GM12878 (cell line): Measurements from ENCODE around the gene KRT82. TPM values are rescaled to one million over a fixed set of nuclear protein-coding genes. Genes with fewer than 3 reads are reported as not detected.

Source experiments
- ATAC-seq: fragments of 200-7000 bp; cut with Tn5 transposase; 3 replicates; pipeline ENCODE4 v1.9.1; 2020; ENCODE audit warnings: mild to moderate bottlenecking, moderate library complexity
- BruUV-seq: library from RNA; stranded (reverse); fragments of 400-500 nt; replicated peaks from 2 replicates; lab custom pipeline; 2021; lab: Mats Ljungman, UMichigan
- CTCF ChIA-PET: fragments of 300-600 bp; sonication (Branson Sonifier 250); formaldehyde crosslinking; extraction: SDS; loops from one replicate; lab custom pipeline; 2021; ENCODE audit warnings: inconsistent platforms; lab: Yijun Ruan, JAX
- POLR2A ChIA-PET: fragments of 350-600 bp; formaldehyde crosslinking; extraction: SDS; loops from one replicate; lab custom pipeline; 2021; ENCODE audit warnings: inconsistent platforms; lab: Charles Lee
- RAD21 ChIA-PET: fragments of 300-600 bp; sonication (Branson Sonifier 250); formaldehyde crosslinking; loops from one replicate; lab custom pipeline; 2023; ENCODE audit warnings: antibody characterized with exemption; ENCODE audit not compliant: unreplicated experiment; lab: Charles Lee
- SMC1A ChIA-PET: fragments of 300-600 bp; sonication (Branson Sonifier 250); formaldehyde crosslinking; loops from one replicate; lab custom pipeline; 2023; ENCODE audit not compliant: unreplicated experiment, uncharacterized antibody; lab: Charles Lee
- DNase-seq: peaks from one replicate; pipeline ENCODE4 v3.0.0-alpha.2; 2011; ENCODE audit warnings: low read depth, low spot score
- FAIRE-seq: peaks from 3 replicates; lab custom pipeline; 2011; peaks lifted over from hg19 to GRCh38; lab: Jason Lieb, UNC
- H2AFZ ChIP-seq: 2 replicates; pipeline ENCODE4 v1.6.0; 2011; ENCODE audit warnings: low read depth, low read length, control low read depth; ENCODE audit not compliant: control insufficient read depth
- H3K27ac ChIP-seq: 2 replicates; pipeline ENCODE4 v1.5.1; 2011; ENCODE audit warnings: control low read depth; ENCODE audit not compliant: control insufficient read depth, insufficient read depth
- H3K27me3 ChIP-seq, 2 experiments: replicated peaks in 1 of 2; 2 replicates each; pipeline versions ENCODE4 v1.6.0 to v1.6.1; 2011; ENCODE audit warnings: low read length in 1 of 2; ENCODE audit not compliant: control insufficient read depth in 2 of 2, insufficient read depth in 2 of 2
- H3K36me3 ChIP-seq, 2 experiments: 2 replicates each; pipeline ENCODE4 v1.5.1; 2011; ENCODE audit warnings: low read length in 1 of 2; ENCODE audit not compliant: control insufficient read depth in 2 of 2, insufficient read depth in 2 of 2
- H3K4me1 ChIP-seq: 2 replicates; pipeline ENCODE4 v1.6.1; 2011; ENCODE audit warnings: mild to moderate bottlenecking, low read length, moderate library complexity, mixed read lengths; ENCODE audit not compliant: control insufficient read depth, insufficient read depth
- H3K4me2 ChIP-seq: 2 replicates; pipeline ENCODE4 v1.6.0; 2011; ENCODE audit warnings: control low read depth; ENCODE audit not compliant: control insufficient read depth, insufficient read depth
- H3K4me3 ChIP-seq: fragments of 200-600 bp; sonication (generic); 2 replicates; pipeline ENCODE4 v1.5.1; 2016
- H3K79me2 ChIP-seq: 2 replicates; pipeline ENCODE4 v1.6.0; 2011; ENCODE audit warnings: low read length; ENCODE audit not compliant: control insufficient read depth, insufficient read depth
- H3K9ac ChIP-seq: 2 replicates; pipeline ENCODE4 v1.8.0; 2011; ENCODE audit warnings: low read length, control low read depth, mixed read lengths; ENCODE audit not compliant: control insufficient read depth, insufficient read depth
- H3K9me3 ChIP-seq: replicated peaks from 3 replicates; pipeline ENCODE4 v1.5.1; 2011; ENCODE audit warnings: mild to moderate bottlenecking, low read length; ENCODE audit not compliant: control insufficient read depth, insufficient read depth
- H4K20me1 ChIP-seq: 2 replicates; pipeline ENCODE4 v1.6.0; 2011; ENCODE audit not compliant: control insufficient read depth, insufficient read depth
- FOXK2 ChIP-seq: fragments of 450-650 bp; IDR thresholded peaks from 2 replicates; pipeline ENCODE4 v1.6.1; 2017; ENCODE audit warnings: mild to moderate bottlenecking, moderate library complexity
- GABPA ChIP-seq: IDR thresholded peaks from 2 replicates; pipeline ENCODE4 v1.6.1; 2014; ENCODE audit warnings: antibody characterized with exemption, low read depth, mild to moderate bottlenecking, inconsistent platforms
- MEF2A ChIP-seq: IDR thresholded peaks from 2 replicates; pipeline ENCODE4 v1.6.1; 2011; ENCODE audit warnings: low read depth, mild to moderate bottlenecking, low read length, moderate library complexity; ENCODE audit not compliant: insufficient read depth
- PAX5 ChIP-seq: IDR thresholded peaks from 2 replicates; pipeline ENCODE4 v1.6.1; 2011; ENCODE audit warnings: low read depth, low read length, borderline replicate concordance
- POLR2AphosphoS5 ChIP-seq: IDR thresholded peaks from 2 replicates; pipeline ENCODE4 v1.6.1; 2011; ENCODE audit warnings: mild to moderate bottlenecking, low read length, inconsistent platforms
- RAD21 ChIP-seq: IDR thresholded peaks from 2 replicates; pipeline ENCODE4 v1.6.1; 2011; ENCODE audit warnings: mild to moderate bottlenecking, low read depth, low read length, moderate library complexity; ENCODE audit not compliant: insufficient read depth
- SMC3 ChIP-seq: IDR thresholded peaks from 2 replicates; pipeline ENCODE4 v1.6.1; 2011; ENCODE audit warnings: low read length, improper control_type of control experiment, borderline replicate concordance
- STAT3 ChIP-seq: IDR thresholded peaks from 2 replicates; pipeline ENCODE4 v1.6.1; 2011; ENCODE audit warnings: low read depth, low read length, improper control_type of control experiment
- ZNF217 ChIP-seq: fragments of 450-650 bp; IDR thresholded peaks from 2 replicates; pipeline ENCODE4 v1.6.1; 2017; ENCODE audit warnings: antibody characterized with exemption, mild to moderate bottlenecking
- WGBS: methylation state at CpG from one replicate; pipeline ENCODE4 v1.1.6; 2016; ENCODE audit warnings: low lambda C conversion rate; ENCODE audit not compliant: insufficient replicate concordance, insufficient coverage; ENCODE audit errors: missing lambda C conversion rate; 5-methylcytosine and 5-hydroxymethylcytosine counted together
- in situ Hi-C: fragments of 300-500 bp; cut with MboI; formaldehyde crosslinking; loops from 9 replicates; pipeline ENCODE4 v1.14.3; 2018; ENCODE audit warnings: mixed read lengths
- intact Hi-C: fragments of 100-400 bp; cut with micrococcal nuclease; formaldehyde crosslinking; loops from one replicate; pipeline ENCODE4 v1.14.2; 2022; ENCODE audit not compliant: unreplicated experiment
- polyA plus RNA-seq, 11 experiments: library from polyadenylated mRNA; depleted of rRNA in 4 of 11; unstranded in 6 of 11; stranded (reverse) in 5 of 11; fragments of >200 nt; fragmentation: Nextera tagmentation in 4 of 11; fragmentation: Illumina TruSeq in 1 of 11; extraction: Ambion mirVana in 4 of 11; extraction: Trizol in 1 of 11; gene quantifications; 1 replicate in 1 of 11; 2 replicates in 10 of 11; pipeline versions ENCODE4 v1.2.1 to v1.2.3, GENCODE V29; 2011 to 2016; ENCODE audit warnings: inconsistent platforms in 2 of 11, missing spikeins in 2 of 11, low read depth in 1 of 11
- total RNA-seq, 4 experiments: library from RNA; depleted of rRNA in 3 of 4; stranded (reverse); fragments of >200 nt in 3 of 4; fragmentation: Illumina TruSeq in 1 of 4; extraction: Trizol in 1 of 4; gene quantifications; 2 replicates each; pipeline versions ENCODE4 v1.2.1 to v1.2.3, GENCODE V29; 2013 to 2021
- TF ChIP-seq, protein P1 (sequence below): IDR thresholded peaks from 2 replicates; pipeline ENCODE4 v1.6.1; 2012; ENCODE audit warnings: low read length, inconsistent platforms
- TF ChIP-seq, protein P2 (sequence below): fragments of 450-650 bp; IDR thresholded peaks from 2 replicates; pipeline ENCODE4 v1.6.1; 2014; ENCODE audit warnings: mild to moderate bottlenecking
- TF ChIP-seq, protein P3 (sequence below): fragments of 450-650 bp; IDR thresholded peaks from 2 replicates; pipeline ENCODE4 v1.6.1; 2017; ENCODE audit warnings: mild to moderate bottlenecking, moderate library complexity

The KRT82 gene
- total and polyA plus RNA-seq, 10 of the 15 experiments (the other 5 are each of a cell fraction or from before 2014, with no cell fraction given), result not detected

DNA sequence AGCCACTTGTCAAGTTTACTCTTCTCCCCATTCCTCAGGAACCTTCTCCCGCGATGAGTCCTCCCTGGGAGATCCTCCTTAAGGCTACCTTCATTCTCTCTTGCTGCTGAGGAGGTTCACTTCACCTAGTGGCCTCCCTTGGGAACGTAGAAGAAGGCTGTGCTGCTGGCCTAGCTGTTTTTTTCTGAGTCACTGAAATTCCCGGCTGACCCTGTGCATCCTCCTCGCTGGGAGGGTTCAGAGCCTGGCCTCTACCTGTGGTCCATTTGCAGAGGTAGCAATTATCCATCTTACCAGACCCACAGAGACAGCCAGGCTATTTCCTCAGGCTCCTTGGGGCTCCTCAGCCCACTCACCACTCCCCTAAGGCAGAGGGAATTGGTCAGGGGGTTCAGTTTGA is 4.6 kb downstream of the KRT82 start (continued):
- TF ChIP-seq, protein P1, sequence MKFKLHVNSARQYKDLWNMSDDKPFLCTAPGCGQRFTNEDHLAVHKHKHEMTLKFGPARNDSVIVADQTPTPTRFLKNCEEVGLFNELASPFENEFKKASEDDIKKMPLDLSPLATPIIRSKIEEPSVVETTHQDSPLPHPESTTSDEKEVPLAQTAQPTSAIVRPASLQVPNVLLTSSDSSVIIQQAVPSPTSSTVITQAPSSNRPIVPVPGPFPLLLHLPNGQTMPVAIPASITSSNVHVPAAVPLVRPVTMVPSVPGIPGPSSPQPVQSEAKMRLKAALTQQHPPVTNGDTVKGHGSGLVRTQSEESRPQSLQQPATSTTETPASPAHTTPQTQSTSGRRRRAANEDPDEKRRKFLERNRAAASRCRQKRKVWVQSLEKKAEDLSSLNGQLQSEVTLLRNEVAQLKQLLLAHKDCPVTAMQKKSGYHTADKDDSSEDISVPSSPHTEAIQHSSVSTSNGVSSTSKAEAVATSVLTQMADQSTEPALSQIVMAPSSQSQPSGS, result no peak

DNA sequence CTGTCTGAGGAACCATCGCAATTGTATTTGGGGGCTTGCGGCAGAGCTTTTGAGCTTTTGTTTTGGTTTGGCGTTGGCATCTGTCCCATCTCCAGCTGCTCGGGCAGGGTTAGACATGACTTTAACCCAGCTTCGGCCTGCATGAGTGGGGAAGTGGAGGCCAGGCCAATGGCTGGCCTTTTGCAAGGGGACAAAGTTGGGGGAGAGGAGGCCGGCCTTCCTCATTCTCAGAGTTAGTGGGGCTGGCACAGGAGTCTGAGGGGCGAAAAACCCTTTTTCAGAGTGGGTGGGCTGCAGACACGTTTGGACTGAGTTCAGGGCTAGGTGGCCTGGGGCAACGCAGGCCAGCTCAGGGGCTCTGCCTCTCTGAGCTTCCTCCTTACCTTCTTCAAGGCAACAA is 5.2 kb downstream of the KRT82 start:
- no peaks in the 10 kb centered on the region for H4K20me1 ChIP-seq
- no peaks in the 10 kb centered on the region for H3K9me3 ChIP-seq
- H3K79me2 ChIP-seq, result no peaks in the 10 kb centered on the region
- H3K9ac ChIP-seq, result no peak overlapping the region
- 37% methylated on average over 9 of the region's 9 CpGs for WGBS
- TF ChIP-seq, protein P2, sequence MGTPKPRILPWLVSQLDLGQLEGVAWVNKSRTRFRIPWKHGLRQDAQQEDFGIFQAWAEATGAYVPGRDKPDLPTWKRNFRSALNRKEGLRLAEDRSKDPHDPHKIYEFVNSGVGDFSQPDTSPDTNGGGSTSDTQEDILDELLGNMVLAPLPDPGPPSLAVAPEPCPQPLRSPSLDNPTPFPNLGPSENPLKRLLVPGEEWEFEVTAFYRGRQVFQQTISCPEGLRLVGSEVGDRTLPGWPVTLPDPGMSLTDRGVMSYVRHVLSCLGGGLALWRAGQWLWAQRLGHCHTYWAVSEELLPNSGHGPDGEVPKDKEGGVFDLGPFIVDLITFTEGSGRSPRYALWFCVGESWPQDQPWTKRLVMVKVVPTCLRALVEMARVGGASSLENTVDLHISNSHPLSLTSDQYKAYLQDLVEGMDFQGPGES, result no peak
- TF ChIP-seq RAD21 (no peak), STAT3 (no peak), PAX5 (no peak), POLR2AphosphoS5 (no peak), MEF2A (no peak), SMC3 (no peak), GABPA (no peak), ZNF217 (no peak), FOXK2 (no peak)
- TF ChIP-seq, protein P3, sequence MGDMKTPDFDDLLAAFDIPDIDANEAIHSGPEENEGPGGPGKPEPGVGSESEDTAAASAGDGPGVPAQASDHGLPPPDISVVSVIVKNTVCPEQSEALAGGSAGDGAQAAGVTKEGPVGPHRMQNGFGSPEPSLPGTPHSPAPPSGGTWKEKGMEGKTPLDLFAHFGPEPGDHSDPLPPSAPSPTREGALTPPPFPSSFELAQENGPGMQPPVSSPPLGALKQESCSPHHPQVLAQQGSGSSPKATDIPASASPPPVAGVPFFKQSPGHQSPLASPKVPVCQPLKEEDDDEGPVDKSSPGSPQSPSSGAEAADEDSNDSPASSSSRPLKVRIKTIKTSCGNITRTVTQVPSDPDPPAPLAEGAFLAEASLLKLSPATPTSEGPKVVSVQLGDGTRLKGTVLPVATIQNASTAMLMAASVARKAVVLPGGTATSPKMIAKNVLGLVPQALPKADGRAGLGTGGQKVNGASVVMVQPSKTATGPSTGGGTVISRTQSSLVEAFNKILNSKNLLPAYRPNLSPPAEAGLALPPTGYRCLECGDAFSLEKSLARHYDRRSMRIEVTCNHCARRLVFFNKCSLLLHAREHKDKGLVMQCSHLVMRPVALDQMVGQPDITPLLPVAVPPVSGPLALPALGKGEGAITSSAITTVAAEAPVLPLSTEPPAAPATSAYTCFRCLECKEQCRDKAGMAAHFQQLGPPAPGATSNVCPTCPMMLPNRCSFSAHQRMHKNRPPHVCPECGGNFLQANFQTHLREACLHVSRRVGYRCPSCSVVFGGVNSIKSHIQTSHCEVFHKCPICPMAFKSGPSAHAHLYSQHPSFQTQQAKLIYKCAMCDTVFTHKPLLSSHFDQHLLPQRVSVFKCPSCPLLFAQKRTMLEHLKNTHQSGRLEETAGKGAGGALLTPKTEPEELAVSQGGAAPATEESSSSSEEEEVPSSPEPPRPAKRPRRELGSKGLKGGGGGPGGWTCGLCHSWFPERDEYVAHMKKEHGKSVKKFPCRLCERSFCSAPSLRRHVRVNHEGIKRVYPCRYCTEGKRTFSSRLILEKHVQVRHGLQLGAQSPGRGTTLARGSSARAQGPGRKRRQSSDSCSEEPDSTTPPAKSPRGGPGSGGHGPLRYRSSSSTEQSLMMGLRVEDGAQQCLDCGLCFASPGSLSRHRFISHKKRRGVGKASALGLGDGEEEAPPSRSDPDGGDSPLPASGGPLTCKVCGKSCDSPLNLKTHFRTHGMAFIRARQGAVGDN, result no peak
- H3K36me3 ChIP-seq, result no peaks in the 10 kb centered on the region
- in situ Hi-C loops (no loop called here), intact Hi-C loops (no loop called here)
- H3K4me2 ChIP-seq, result no peak overlapping the region
- H3K4me3 ChIP-seq, result no peak overlapping the region
- H3K4me1 ChIP-seq, result no peaks in the 10 kb centered on the region
- no peak overlapping the region for H2AFZ ChIP-seq
- no peak overlapping the region for H3K27ac ChIP-seq
- ChIA-PET POLR2A (no interaction called here), SMC1A (no interaction called here), RAD21 (no interaction called here), CTCF (interaction anchor here (1.4 kb wide), 1 partner anchor 27 kb away, joined by 4 read pairs; no protein-coding TSS in a partner anchor)
- FAIRE-seq (no peak), DNase-seq (no peak), ATAC-seq (no peak)
- H3K27me3 ChIP-seq, result no peaks in the 10 kb centered on the region; a peak in 1 of 4 replicates
- no TSS peak for BruUV-seq
